OCI-LY1 (cell line): ENCODE results near the gene GLIS1.

Experiments
- EZH2 ChIP-seq: fragments of 200-600 bp; sonication (generic), shearing (Covaris generic); IDR thresholded peaks from 2 replicates; pipeline ENCODE4 v1.8.0; 2017; ENCODE audit warnings: borderline replicate concordance, mixed run types, mild to moderate bottlenecking, antibody characterized with exemption, low read length, moderate library complexity, mixed read lengths
- TF ChIP-seq, protein P1 (sequence below): fragments of 200-600 bp; sonication (generic), shearing (Covaris generic); IDR thresholded peaks from 2 replicates; pipeline ENCODE4 v1.5.1; 2017; ENCODE audit warnings: mild to moderate bottlenecking, antibody characterized with exemption, low read length, moderate library complexity, mixed read lengths

DNA sequence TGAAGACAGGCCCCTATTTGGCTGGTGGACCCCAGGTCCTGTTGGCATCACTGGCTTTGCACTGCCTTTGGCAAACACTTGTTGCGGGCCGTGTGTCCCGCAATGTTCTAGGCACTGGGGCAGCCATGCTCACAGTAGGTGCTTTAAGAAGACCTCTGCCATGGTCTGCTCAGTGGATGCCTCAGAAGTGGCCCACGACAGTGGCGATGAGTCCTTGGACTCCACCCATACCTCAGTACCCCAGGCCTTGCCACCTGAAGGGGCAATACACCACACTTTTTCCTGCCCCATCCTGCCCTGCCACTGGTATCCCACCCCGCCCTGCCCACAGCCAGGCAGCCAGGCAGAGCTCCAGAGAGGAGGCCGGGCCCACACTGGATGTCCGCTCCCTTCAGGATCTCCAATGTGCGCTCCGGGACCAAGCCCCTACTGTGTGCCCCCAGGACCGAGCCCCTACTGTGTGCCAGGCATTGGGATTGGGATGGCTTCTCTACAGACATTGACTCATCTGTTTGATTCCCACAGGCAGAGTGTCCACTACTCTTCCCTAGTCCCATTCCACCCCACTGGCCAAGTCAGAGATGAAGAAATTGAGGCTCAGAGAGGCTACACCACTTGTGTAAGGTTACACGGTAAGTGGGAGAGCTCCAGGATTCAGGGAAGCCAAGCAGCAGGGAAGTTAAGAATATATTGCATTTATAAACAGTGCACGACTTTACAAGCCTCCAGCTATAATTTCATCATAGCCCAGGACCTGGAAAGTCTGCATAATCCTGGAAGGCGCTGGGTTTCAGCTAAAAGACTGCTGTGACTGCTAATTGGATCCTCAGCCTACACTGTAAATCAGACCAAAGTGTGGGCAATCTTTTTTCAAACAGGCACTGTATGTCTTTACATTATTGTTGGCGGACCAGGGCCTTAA lies 178.1 kb downstream of the GLIS1 start:
- TF ChIP-seq, protein P1, sequence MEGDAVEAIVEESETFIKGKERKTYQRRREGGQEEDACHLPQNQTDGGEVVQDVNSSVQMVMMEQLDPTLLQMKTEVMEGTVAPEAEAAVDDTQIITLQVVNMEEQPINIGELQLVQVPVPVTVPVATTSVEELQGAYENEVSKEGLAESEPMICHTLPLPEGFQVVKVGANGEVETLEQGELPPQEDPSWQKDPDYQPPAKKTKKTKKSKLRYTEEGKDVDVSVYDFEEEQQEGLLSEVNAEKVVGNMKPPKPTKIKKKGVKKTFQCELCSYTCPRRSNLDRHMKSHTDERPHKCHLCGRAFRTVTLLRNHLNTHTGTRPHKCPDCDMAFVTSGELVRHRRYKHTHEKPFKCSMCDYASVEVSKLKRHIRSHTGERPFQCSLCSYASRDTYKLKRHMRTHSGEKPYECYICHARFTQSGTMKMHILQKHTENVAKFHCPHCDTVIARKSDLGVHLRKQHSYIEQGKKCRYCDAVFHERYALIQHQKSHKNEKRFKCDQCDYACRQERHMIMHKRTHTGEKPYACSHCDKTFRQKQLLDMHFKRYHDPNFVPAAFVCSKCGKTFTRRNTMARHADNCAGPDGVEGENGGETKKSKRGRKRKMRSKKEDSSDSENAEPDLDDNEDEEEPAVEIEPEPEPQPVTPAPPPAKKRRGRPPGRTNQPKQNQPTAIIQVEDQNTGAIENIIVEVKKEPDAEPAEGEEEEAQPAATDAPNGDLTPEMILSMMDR = no peak
- TF ChIP-seq EZH2 = no peak
